ENCODE measurements around the gene NOMO2.
"Not testable (repeated sequence)": the region's sequence is repeated elsewhere in the genome, so short reads cannot be mapped to it uniquely, and the experiment has no call there.

The NOMO2 gene

GRCh38 chr16:18577942-18578341, 16.0 kb upstream of the NOMO2 start:
- DNase-seq (ENCODE audit: low spot score), result not testable (repeated sequence)

DNA sequence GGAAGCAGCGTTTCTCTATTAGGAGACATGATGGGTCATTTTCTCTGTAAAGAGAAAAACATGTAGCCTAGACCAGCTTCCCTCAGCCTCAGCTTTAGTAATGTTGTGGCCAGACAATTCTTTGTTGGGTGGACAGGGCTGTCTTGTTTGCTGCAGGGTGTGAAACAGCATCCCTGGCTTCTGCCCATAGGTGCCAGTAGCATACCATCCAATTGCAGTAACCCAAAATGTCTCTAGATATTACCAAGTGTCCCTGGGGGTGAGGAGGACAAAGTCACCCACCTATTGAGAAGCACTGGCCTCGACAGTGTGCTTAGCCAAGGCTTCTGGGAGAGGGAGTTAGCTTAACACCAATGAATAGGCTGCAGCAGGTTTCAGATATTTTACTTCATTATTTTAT, 14.0 kb upstream of the NOMO2 start:
- not testable (repeated sequence) for DNase-seq (ENCODE audit: low spot score)

DNA sequence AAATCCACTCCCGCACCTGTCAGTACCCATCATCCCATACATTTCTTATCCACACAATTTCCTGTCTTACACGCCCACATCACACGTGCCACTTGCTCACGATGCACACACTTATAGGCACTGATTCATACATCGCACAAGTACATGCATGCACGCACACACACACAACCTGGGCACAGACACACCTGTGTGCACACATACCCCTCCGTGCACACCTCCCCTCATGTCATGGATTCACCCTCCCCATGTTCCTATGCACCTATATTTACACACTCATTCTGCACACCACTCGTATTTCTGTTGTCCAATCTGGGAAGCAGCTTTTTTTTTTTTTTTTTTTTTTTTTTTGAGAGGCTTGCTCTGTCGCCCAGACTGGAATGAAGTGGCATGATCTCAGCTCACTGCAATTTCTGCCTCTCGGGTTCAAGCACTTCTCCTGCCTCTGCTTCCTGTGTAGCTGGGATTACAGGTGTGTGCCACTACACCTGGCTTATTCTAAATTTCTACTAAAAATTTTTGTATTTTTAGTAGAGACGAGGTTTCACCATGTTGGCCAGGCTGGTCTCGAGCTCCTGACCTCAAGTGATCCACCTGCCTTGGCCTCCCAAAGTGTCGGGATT, 13.5 kb upstream of the NOMO2 start:
- DNase-seq (ENCODE audit: low spot score), result not testable (repeated sequence)

- not testable (repeated sequence) for DNase-seq (ENCODE audit: low spot score)
Measured at GRCh38 chr16:18573887-18574286, 12.0 kb upstream of the NOMO2 start.

GRCh38 chr16:18572973-18573372, 11.1 kb upstream of the NOMO2 start:
- DNase-seq (ENCODE audit: low spot score), result not testable (repeated sequence)

- DNase-seq (ENCODE audit: low spot score), result not testable (repeated sequence)
Measured at GRCh38 chr16:18571307-18571850, 9.5 kb upstream of the NOMO2 start.

DNA sequence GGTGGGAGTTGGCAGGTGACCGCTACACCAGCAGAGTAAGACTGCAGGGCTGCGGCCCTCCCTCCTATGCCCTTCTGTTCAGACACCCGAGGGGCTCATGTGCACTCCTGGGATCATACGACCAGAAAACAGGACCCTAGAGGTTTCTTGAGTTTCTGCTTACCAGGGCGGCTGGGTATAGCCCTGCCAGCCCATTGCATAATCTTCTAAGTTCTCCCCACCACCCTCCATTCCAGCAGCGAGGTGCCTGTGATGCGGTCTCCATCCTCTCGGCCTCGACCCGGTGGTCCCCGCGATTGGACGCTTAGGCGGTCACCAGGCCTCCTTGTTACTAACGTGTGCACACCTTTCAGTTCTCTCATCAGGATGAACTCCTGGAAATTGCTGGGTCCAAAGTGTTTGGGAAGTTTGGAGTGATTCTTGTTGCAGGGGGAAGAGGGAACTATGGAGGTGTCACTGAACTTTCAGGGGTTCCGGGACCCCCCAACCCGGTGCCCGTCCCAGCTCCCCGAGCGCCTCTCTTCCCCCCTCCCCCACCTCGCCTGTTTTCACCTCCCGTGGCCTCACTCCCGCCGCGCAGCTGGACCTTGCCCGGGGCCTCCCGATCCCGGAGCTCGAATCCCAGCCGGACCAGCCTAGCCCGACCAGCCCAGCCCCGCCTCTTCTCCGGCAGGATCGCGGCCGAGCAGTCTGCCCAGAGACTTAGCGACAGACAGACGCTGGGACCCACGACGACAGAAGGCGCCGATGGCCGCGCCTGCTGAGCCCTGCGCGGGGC, 8.8 kb upstream of the NOMO2 start:
- DNase-seq (ENCODE audit: low spot score), result not testable (repeated sequence)

- DNase-seq (ENCODE audit: low spot score), result not testable (repeated sequence)
Measured at GRCh38 chr16:18560416-18561220, 1.3 kb downstream of the NOMO2 start.

DNA sequence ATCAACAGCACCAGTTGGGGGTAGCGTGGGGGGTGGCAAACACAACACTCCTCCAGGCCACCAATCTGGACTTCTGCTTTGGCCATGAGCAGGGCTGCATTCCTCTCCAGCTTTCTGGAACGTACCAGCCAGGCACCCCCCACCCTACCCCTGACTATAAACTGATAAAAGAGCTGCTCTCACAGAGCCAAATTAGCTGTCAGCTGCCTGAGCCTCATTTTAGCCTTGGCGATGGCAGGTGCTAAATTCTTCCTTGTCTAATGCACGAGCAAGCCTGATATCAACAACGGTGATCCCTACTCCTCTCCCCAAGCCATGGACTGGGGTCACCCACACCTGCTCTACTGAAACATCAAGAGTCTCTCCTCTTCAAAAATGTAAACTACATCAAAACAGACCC, 8.2 kb downstream of the NOMO2 start:
- DNase-seq (ENCODE audit: low spot score), result not testable (repeated sequence)

GRCh38 chr16:18547382-18547781, 14.5 kb downstream of the NOMO2 start:
- not testable (repeated sequence) for DNase-seq (ENCODE audit: low spot score)

DNA sequence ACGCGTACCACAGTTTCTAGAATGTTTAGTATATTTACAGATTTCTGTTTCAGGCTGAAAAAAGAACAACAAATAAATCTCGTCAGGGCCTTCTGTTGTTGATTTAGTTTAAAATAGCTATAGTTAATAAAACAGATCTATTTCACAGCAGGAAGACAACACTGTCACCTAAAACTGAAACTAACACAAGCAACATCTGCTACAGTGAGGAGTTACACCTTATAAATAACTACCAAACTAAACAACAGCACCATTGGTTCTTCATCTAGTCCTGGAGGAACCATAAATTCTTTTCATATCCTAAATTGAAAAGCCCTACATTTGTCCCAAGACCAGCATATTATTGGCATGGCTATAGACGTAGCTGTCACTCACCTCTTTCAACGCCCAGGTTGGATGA, 15.0 kb downstream of the NOMO2 start:
- DNase-seq (ENCODE audit: low spot score), result not testable (repeated sequence)

DNA sequence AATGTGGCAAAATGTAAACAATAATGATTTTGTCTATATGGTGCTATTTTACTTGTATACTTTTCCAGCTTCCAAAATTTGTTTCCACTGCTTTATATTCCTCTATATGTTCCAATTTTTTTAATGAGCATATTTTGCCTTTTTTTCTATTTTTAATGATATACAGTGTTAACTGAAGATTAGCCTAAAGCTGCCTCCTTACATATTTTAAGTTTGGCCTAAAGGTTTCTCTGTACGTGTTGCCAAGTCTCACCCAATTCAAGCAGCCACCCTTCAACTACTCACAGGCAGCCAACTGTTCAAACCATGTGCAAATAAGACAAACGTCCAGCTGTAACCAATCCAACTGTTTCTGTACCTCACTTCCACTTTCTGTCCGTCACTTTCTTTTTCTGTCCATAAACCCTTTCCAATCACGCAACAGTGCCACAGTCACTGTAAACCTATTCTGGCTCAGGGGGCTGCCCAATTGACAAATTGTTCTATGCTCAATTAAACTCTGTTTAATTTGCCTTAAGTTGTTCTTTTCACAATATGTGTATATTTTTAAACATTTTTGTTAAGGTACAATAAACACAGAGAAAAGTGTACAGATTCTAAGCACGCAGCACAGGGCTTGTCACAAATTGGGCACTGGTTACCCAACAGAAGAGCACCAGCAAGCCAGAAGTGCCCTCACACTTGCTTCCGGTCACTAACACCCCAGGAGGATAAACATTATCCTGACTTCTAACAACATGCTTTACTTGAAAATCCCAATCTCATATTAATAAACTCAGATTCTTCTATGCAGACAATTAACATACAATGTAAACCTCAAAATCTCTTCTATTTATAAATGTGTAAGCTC, 17.4 kb downstream of the NOMO2 start:
- DNase-seq (ENCODE audit: low spot score), result not testable (repeated sequence)

DNA sequence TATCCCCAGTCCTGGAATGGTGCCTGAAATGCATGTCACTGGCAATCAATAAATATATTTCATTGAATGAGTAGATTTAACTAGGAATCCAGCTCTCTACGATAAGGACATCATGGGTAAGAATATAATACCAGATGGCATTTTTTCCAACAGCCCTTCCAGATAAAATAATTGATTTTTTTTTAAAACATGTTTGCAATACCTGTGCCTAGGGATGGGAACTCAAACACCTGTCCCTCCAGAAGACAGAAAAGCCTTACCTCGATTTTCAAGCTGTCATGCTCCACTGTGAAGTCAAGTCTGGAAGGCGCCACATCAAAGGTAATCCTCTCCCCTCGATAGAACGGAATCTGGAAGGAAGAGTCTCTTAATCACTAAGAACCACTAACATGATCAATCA, 20.0 kb downstream of the NOMO2 start:
- not testable (repeated sequence) for DNase-seq (ENCODE audit: low spot score)

DNA sequence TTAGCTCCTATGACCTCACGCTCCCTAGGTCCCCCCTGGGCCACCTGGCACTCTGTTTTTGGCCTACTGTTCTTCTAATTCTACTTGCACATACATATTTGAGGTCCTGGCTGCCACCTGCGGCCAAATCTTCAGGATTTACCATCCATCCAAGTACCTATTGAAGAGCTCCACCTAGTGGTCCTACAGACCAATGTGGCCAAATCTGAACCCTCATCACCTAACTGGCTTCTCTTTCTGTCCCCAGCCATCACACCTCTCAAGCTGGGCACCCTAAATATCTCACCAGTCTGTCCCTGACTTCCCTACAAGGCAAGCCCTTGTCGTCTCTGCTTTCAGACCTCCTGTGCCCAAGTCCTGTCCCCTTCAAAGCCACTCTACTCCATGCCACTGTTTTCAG, 24.9 kb downstream of the NOMO2 start:
- not testable (repeated sequence) for DNase-seq (ENCODE audit: low spot score)

GRCh38 chr16:18535519-18536168, 26.3 kb downstream of the NOMO2 start:
- not testable (repeated sequence) for DNase-seq (ENCODE audit: low spot score)

DNA sequence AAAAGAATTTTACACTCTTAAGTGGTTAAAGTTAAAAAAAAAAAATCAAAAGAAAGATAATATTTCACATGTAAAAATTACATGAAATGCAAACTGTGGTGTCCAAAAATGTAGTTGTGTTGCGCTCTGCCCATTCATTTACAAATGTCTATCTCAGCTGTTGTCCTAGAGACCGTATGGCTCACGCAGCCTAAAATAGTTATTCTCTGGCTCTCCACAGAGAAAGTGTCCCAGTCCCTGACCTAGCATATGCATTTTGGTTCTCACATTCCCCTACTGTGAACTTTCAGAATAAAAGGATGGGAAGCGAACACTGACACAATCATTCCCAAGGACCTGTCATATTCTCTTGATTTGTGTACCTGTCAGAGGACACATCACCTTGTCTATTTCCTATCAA, 27.6 kb downstream of the NOMO2 start:
- not testable (repeated sequence) for DNase-seq (ENCODE audit: low spot score)

DNA sequence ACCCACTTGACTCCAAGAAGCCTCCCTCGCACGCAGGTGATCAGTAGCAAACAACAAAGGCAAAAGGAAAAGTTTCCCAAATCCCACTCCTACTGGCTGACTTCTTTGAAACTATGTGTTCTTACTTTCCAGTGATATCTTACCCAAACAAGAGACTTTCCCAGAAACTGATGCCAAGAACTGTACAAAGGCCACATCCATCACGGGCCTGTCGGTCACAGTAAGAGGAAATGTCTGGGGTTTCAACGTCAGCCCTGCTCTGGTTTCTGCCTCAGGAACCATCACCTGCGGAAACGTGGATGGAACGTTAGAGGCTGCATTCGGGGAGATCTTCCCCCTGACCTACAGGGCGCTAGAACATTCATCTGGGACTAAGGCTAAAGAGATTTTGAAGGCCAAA, 30.6 kb downstream of the NOMO2 start:
- not testable (repeated sequence) for DNase-seq (ENCODE audit: low spot score)

DNA sequence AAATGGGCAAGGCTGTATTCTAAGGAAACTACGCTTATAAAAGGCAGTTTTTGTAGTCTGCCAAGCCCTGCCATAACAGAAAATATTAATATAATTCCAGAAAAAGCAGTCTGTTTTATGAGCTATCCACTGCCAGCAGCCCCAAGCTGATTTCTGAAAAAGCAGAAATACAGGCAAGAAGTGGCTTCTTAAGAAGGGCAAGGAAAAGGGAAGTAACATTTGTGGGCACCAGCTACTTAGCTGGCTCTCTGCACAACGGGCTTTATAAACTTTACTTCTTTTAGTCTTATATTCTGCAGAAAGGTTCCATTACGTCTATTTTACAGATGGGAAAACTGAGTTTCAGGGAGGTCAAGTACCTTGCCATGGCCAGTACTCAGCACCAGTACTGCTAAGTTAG, 31.6 kb downstream of the NOMO2 start:
- not testable (repeated sequence) for DNase-seq (ENCODE audit: low spot score)

GRCh38 chr16:18526547-18526946, 35.4 kb downstream of the NOMO2 start:
- not testable (repeated sequence) for DNase-seq (ENCODE audit: low spot score)

GRCh38 chr16:18525882-18526482, 35.9 kb downstream of the NOMO2 start:
- not testable (repeated sequence) for DNase-seq (ENCODE audit: low spot score)
